ENCODE data around the gene GATA1. TPM values are rescaled to one million over a fixed set of nuclear protein-coding genes. Genes with fewer than 3 reads are reported as not detected.

Gene GATA1
- total and polyA plus RNA-seq, 10 of the 15 experiments (the other 5 are each of a cell fraction or from before 2014, with no cell fraction given), result 0.24 to 0.36 TPM; not detected in 8

DNA sequence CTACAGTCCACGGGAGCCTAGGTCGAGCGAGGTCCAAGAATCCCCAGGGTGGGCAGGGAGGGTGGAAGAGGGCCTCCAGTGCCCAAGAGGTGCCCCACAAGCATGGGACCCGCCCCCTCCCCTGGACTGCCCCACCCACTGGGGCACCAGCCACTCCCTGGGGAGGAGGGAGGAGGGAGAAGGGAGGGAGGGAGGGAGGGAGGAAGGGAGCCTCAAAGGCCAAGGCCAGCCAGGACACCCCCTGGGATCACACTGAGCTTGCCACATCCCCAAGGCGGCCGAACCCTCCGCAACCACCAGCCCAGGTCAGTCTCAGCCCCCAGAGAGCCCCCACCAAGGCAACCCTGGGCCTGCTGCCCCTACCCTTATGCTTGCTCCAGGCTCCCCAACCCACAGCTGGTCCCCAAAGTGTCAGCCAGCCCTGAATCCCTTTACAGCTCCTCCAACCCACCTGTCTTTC is at the start of gene GATA1 (continued):
- no peak for TF ChIP-seq WRNIP1 (IDR thresholded peaks at IDR 0.05; ENCODE audit: borderline replicate concordance, low read depth, low read length)

DNA sequence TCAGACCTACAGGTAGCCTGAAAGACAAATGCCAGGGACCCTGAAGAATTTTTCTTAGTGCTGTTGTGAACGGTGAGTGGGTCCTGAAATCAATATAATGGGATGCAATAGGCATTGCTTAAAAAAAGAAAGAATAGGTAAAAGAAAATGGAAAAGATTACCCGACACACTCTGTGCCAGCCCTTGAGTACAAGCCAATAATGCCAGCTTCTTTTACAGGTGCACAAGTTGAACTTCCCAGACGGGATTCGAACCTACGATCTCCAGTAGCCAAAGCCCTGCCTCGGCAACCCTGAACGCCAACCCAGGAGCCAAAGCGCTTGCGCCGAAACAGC is 49.5 kb upstream of the GATA1 start:
- Histone ChIP-seq H3K4me2 (ENCODE audit: control insufficient read depth, insufficient read depth) (peak overlapping the region; percentile 84), H3K36me3 (ENCODE audit: control insufficient read depth in 2 of 2, insufficient read depth in 2 of 2, low read length in 1 of 2) (no peaks in the 10 kb centered on the region), H2AFZ (ENCODE audit: control insufficient read depth, low read depth, low read length) (peak overlapping the region; percentile 77), H4K20me1 (ENCODE audit: control insufficient read depth, insufficient read depth) (no peaks in the 10 kb centered on the region), H3K9ac (ENCODE audit: control insufficient read depth, insufficient read depth, low read length) (peak overlapping the region; percentile 65), H3K4me1 (ENCODE audit: control insufficient read depth, insufficient read depth, low read length) (no peaks in the 10 kb centered on the region; the same call in 1 of the 2 replicates), H3K27me3 (replicated peaks in 1 of 2; ENCODE audit: control insufficient read depth in 2 of 2, insufficient read depth in 2 of 2, low read length in 1 of 2) (no peaks in the 10 kb centered on the region), H3K79me2 (ENCODE audit: control insufficient read depth, insufficient read depth, low read length) (no peaks in the 10 kb centered on the region; the same call in 1 of the 2 replicates), H3K9me3 (replicated peaks; ENCODE audit: control insufficient read depth, insufficient read depth, low read length) (no peaks in the 10 kb centered on the region; the same call in 2 of the 3 replicates), H3K4me3 (peak overlapping the region; percentile 54; the same call in 1 of the 2 replicates), H3K27ac (ENCODE audit: control insufficient read depth, insufficient read depth) (peak overlapping the region; percentile 48)
- CTCF ChIA-PET, result interaction anchor here (0.8 to 1.7 kb wide), 3 partner anchors 9 to 209 kb away, joined by 3 to 5 read pairs (median 4); partner anchors contain the start of gene HDAC6
- SMC1A ChIA-PET (ENCODE audit: uncharacterized antibody, unreplicated experiment), result interaction anchor here (1.0 kb wide), 2 partner anchors 65 to 203 kb away, joined by 3 to 4 read pairs; partner anchors contain the start of gene HDAC6
- in situ Hi-C loops (cut with MboI), result no loop called here
- FAIRE-seq, result no peak
- intact Hi-C loops (cut with micrococcal nuclease; ENCODE audit: unreplicated experiment), result no loop called here
- POLR2A ChIA-PET, result interaction anchor here (0.6 to 1.4 kb wide), 6 partner anchors 10 to 267 kb away, joined by 3 to 6 read pairs (median 4); partner anchors contain the start of gene HDAC6
- BruUV-seq (replicated peaks), result TSS peak; percentile 83
- no peak for ATAC-seq
- 17% methylated on average over 10 of the region's 10 CpGs for WGBS (ENCODE audit: insufficient coverage, insufficient replicate concordance, low lambda C conversion rate, missing lambda C conversion rate)
- RAD21 ChIA-PET (ENCODE audit: unreplicated experiment), result interaction anchor here (1.1 kb wide), 1 partner anchor 200 kb away, joined by 3 read pairs; no protein-coding TSS in a partner anchor
- TF ChIP-seq GATAD2B (conservative IDR thresholded peaks at IDR 0.05; ENCODE audit: low read depth) (no peak), EED (IDR thresholded peaks at IDR 0.05; ENCODE audit: low read depth) (no peak), PML (IDR thresholded peaks at IDR 0.05; ENCODE audit: low read length) (0 out of 2 replicates have a peak, but pooled peaks have one; percentile 5), ESRRA (IDR thresholded peaks at IDR 0.05; ENCODE audit: low read length) (no peak), RELA (IDR thresholded peaks at IDR 0.05; ENCODE audit: borderline replicate concordance, partially characterized antibody) (no peak), BHLHE40 (IDR thresholded peaks at IDR 0.05; ENCODE audit: borderline replicate concordance in 1 of 2, low read depth in 2 of 2, low read length in 1 of 2) (no peak), ZNF217 (IDR thresholded peaks at IDR 0.05) (peak; percentile 72)
- TF ChIP-seq, protein P1, sequence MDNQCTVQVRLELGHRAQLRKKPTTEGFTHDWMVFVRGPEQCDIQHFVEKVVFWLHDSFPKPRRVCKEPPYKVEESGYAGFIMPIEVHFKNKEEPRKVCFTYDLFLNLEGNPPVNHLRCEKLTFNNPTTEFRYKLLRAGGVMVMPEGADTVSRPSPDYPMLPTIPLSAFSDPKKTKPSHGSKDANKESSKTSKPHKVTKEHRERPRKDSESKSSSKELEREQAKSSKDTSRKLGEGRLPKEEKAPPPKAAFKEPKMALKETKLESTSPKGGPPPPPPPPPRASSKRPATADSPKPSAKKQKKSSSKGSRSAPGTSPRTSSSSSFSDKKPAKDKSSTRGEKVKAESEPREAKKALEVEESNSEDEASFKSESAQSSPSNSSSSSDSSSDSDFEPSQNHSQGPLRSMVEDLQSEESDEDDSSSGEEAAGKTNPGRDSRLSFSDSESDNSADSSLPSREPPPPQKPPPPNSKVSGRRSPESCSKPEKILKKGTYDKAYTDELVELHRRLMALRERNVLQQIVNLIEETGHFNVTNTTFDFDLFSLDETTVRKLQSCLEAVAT (IDR thresholded peaks at IDR 0.05), result peak; percentile 19; the same call in 1 of the 2 replicates
- TF ChIP-seq, protein P2, sequence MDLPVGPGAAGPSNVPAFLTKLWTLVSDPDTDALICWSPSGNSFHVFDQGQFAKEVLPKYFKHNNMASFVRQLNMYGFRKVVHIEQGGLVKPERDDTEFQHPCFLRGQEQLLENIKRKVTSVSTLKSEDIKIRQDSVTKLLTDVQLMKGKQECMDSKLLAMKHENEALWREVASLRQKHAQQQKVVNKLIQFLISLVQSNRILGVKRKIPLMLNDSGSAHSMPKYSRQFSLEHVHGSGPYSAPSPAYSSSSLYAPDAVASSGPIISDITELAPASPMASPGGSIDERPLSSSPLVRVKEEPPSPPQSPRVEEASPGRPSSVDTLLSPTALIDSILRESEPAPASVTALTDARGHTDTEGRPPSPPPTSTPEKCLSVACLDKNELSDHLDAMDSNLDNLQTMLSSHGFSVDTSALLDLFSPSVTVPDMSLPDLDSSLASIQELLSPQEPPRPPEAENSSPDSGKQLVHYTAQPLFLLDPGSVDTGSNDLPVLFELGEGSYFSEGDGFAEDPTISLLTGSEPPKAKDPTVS (IDR thresholded peaks at IDR 0.05; ENCODE audit: low read depth, low read length), result no peak
- DNase-seq (ENCODE audit: low read depth, low spot score), result no peak

Data from GM12878 (cell line).